NCI-H1092 treated with DMSO at 0.1 percent for 48 hours (cell line): ENCODE measurements around the gene IFNL3.

ENCODE experiments used
- DNase-seq: peaks from one replicate; lab custom pipeline; 2025; lab: John Stamatoyannopoulos, UW

The IFNL3 gene

GRCh38 chr19:39193803-39194202 lies 51.0 kb downstream of the IFNL3 start:
- DNase-seq = no peak
